ENCODE results near the gene ABCC12.
A peak's percentile ranks its signal among the peaks of the same experiment; 100 is the strongest.

Gene ABCC12

DNA sequence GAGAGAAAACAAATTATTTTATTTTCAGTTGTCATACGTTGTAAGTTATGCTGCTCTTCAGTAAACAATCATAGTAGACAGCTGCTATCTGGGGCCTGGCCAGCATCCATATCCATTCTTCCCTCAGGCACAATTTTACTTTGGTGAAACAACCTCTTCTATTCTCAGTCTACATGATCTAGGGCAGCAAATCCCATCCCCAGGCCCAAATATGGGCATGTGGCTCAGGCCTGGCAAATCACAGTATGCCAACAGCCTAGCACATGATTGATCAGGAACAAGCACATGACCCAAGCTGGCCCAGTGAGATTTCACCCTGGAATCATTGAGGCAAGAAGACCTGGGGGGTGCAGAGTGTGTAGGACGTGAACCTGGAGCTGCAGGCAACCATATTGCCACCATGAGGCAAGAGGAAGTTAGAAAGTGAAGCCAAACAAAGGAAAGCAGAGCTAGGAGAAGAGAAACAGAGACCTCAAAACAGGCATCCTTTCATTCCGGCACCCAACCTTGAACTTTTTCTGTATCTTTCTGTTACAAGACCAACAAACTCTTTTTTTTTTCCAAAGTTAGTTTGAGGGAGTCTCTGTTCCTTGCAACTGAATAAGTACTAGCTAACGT is 10.3 kb upstream of the ABCC12 start:
- DNase-seq (ENCODE audit: low spot score) = no peak

DNA sequence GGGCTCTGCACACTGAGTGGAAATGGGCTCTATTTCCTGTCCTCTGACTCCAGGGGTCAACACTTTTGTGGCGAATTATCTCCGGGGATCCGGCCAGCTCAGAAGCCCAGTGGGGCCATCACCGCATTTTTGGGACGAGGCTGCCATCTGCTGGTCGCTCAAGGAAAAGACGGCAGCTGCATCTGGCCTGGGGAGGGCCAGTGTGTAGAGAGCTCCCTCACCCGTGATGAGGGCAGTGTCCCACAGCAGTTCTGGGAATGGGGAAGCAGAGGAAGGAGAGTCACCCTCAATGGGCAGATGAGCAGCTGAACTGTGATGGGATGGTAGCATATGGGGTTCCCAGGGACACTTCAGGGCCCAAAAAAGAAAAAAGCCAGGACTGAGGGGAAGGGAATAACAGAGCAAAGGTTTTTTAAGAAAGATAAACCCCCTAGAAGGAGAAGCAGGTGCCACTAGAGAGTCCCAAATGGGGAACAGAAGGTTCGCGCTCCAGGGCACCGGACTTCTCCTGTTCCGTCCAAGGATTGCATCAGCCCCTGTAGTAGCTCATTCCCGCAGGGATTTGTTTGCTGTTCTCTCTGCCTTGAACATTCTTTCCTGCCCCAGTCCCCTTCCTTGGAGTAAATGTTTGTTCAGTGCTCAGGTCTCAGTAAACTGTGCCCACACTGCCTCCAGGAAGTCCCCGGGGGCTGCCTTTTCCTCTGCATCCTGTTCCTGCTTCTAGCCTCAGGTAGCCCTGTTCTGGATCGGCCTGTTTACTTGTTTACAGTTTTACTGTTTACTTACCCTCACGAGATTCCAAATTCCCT is 9.3 kb upstream of the ABCC12 start:
- DNase-seq (ENCODE audit: low spot score) = peak; percentile 67

DNA sequence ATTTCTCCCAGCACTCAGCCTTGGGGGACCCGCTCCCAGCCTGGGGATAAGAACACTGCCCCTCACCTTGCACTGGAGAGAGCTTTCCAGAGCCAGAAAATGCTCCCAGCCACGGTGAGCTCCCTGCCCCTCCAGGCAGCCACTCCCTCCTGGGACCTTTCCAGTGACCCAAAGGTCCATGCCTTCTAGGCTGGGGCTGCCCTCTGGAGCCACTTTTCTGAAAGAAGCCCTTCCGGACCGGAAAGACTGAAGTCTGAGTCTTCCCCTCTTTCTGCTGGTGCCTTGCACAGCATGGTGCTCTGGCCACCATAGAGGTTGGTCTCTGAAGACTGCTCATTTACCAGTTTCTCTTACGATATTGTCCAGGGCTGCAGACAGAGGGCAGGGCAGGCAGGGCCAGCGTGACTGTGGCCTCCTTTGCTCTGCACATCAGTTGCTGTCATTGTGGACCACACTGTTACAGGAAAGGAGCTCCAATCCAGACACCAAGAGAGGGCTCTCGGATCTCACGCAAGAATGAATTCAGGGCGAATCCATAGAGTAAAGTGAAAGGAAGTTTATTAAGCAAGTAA is 7.1 kb upstream of the ABCC12 start:
- no peak for DNase-seq (ENCODE audit: low spot score)

DNA sequence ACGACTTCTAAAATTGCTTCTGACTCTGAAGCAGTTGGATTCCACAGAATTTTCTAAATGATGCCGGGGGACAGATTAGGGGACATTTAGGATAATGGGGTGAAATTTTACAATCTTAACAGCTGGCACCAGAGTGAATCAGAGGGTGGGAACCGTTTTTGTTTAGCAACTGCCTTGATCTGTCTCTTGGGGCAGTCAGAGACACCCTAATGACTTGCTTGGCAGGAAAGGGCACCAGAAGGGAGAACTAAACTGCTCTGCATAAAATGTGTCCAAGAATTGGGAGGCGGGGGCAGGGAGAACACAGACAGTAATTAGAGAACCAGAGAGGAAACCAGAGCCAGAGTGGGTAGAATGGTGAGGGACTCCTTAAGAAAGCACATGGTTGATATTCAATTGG is 6.1 kb upstream of the ABCC12 start:
- DNase-seq (ENCODE audit: low spot score) = no peak

DNA sequence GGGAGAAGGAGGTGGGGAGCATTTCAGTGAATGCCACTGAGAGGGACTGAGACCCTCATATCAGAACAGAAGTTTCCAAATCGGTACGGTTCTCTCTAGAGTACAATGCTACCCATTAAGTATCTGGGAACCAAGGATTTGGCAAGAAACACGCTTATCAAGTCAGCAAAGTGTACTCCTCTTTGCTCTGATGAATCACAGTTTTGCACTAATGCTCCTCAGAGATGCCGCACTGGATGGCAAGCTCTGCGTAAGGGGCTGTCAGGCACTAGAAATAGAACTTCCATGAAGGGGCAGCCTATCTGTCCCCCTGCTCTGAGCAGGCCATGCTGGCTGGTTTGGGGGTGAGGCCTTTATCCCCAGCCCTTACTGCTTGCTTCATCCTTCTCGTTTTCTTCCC is 4.8 kb upstream of the ABCC12 start:
- no peak for DNase-seq (ENCODE audit: low spot score)

DNA sequence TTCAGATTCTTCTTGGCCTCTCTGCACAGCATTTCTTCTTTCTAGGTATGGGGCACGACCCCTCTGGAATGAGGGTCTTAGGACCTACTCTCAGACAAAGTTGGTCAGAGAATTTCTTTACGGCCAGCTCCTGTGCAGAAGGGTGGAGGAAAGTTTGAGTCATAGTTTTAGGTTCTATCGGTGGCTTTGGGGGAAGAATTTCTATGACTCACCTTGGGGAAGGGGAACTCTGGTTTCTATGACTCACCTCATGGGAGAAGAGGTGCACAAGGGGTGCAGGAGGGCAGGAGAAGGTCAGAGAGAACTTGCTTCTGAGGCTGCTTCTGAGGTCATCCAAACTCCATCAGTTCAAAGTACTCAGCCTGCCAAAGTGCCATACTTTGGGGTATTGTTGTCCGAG is 2.5 kb upstream of the ABCC12 start:
- DNase-seq (ENCODE audit: low spot score) = no peak

DNA sequence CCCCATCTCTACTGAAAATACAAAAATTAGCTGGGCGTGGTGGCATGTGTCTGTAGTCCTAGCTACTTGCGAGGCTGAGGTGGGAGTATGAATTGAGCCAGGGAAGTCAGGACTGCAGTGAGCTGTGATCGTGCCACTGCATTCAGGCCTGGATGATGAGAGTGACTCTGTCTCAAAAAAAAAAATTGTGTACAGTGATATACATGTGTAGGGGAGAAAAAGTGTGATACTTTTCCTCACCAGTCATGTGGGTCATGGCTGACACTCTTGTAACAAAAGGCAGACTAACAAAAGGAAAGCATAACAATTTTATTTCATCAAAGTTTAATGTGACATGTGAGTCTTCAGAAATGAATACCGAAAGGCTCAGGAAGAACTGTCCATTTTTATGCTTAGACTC is 2.0 kb upstream of the ABCC12 start:
- DNase-seq (ENCODE audit: low spot score) = no peak

DNA sequence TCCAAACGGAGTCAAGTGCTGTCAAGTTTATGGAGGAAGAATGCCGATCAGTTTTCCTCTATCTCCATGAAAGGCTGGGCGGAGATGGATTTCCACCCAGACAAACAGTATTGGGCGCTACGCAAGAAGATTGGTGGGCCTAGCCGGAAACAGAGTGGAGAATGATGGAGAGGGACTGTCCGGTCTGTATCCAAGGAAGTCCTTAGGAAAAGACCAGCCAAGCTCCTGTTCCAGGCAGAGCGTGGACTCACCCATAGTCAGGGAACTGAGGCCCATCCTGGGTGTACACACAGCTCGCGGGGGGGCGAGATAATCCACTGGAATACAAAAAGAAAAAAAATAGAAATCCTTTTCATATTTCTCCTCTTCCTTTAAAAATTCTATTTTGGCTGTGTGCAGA is 1.5 kb upstream of the ABCC12 start:
- no peak for DNase-seq (ENCODE audit: low spot score)

DNA sequence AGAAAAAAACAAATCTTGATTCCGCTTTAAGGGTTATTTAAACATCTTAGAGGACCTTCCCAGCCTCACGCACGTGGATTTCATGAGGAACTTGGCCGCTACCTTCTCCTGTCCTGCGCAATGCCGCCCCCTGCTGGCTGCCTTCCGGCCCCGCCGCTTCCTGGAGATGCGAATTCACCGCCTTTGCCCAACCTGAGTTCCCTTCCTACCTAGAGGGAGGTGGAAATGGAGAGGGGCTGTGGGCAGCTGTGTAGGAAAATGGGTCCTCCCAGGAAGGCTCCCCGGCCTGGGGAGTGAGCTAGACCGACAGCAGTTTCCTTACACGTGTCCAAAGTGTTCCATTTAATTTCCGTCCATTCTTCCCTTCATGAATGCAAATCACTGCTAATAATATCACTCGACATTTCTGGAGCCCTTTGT is 1.0 kb upstream of the ABCC12 start:
- peak; percentile 67 for DNase-seq (ENCODE audit: low spot score)

DNA sequence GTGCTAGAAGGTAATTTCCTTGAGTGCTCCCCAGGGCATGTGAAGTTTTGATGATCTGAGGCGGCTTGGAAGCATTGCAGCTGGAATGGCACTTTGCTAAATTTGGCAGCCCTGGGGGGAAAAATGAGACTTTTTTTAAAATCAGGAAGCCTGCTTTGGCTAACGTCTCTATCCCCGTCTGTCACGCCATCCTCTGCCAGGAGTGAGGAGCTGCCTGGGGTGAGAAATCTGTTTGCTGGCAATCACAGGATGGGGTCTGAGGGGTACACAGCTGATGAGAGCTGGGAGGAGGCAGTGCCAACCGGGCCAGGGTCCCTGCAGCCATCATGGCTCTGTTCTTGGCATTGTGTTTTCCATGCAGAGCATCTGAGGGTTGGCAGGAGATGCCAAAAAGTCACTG is 2.0 kb downstream of the ABCC12 start:
- no peak for DNase-seq (ENCODE audit: low spot score)

DNA sequence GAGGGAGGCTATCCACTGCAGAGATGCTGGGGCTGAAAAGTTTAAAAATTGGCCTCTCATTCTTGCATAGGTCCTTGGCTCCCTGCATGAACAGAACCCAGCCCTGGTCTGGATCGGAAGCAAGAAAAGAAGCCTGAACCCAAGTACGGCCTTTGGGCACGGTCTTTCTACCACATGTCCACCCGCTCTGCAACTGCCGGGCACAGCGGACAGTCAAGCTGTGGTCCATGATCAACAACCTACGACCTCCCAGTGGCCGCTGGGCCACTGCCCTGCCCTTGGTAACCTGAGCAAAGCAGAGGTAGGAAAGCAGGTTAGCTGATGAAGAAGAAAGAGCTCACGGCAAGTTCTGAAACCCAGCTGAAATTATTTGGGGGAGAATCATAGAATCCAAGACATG is 3.6 kb downstream of the ABCC12 start:
- DNase-seq (ENCODE audit: low spot score) = no peak

DNA sequence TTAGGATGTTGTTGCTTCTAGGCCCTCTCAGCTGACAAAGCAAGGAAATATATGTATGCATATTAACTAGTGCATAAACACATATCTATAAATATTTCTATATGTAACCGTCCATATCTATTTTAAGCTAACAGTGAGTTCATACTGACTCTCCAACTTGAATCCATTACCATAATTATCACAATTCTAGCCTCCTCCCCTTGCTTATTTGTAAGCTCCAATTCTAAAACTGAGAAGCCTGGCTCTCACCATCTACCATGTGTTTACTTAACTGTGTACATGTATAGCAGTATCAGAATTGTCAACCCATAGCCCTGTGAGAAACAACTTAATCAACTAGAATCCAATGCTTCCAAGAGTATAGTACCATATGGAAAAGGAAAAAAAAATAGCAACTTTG is 5.1 kb downstream of the ABCC12 start:
- no peak for DNase-seq (ENCODE audit: low spot score)

DNA sequence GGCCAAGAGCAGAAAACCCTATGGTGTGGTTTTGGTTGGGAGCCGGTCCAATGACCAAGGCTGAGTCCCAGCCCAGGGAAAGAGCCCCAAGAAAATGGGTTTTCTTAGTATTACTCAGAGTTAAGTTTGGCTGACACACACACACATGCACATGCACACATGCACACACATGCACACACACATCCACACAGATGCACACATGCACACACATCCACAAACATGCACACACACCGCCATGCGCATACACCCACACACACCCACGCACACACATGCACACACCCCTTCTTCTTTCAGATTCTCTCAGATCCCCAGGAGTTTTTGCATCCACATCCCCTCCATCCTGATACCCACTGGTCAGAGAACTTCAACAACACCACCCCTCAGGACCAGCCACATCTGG is 9.1 kb downstream of the ABCC12 start:
- DNase-seq (ENCODE audit: low spot score) = no peak

DNA sequence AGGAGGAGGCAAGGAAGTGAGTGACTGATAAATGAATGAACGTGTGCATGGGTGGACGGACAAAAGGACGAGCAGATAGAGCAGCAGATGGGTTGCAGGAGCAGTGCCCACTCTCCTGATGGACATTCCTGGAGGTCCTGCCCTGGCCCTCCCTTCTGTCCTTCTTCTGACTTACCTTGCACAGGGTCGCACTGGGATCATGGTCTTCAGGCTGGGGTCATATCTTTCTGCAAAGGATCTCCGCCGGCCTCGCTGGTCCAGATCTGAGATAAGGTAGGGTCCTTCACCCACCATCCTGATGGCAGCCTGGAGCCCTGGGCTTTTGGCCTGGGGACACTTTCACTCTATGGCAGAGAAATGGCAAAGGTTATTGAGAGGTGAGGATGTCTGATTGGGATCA is 9.7 kb downstream of the ABCC12 start:
- DNase-seq (ENCODE audit: low spot score) = no peak

DNA sequence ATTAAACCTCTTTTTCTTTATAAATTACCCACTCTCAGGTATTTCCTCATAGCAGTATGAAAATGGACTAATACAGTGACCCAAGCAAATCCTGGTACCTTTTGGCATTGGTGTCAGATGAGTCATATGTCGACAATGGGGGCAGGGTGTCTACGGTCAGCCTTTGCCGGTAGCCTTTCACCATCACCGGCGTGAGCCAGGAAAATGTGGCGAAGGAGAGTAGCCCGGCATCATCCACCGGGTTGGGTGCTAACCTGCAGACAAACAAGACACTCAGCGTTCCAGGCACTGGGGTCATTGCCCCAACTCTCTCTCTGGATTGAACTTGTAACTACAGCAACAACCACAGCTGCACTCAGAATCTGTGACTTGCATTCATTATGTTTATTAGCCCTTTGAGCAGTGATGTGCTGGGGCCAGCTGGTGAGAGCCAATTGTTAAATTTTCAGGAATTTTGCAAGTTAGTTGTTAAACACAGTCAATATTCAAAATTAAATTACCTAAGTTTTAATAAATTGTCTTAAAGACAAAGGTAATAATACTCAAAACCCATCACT is 11.9 kb downstream of the ABCC12 start:
- no peak for DNase-seq (ENCODE audit: low spot score)

DNA sequence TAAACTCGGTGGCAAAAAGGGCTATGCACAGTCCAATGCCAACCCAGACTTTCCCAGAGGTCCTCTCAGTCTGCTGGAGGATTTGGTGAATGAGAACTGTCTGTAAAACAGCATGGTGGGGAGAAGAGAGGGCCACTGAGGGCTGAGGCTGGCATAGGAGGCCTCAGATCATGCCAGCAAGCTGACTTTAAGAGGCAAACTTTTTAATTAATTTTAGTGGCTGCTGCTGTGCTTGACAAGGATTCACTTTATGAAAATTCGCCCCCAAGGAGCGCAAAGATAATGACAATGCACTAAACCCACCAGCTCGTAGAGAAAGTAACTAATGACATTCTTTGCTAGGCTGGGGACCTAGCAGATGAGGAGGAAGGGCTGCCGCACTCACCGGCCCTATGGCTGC is 15.0 kb downstream of the ABCC12 start:
- DNase-seq (ENCODE audit: low spot score) = no peak

DNA sequence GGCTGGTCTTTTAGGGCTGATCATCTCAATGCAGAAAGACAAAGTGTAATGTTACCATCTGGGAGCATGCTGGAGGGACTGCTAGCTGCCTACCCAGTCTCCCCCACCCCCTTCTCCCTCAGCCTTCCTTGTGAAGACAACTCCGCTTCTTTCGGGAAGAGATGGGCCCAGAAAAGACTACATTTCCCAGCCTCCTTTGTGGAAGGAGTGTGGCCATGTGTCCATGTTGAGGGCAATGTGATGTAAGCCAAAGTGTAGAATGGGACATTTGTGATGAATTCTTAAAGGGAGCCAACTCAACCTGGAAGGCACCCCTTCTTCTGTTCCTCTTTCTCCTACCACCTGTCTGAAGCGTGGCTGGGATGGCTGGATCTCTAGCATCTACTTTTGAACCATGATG is 16.3 kb downstream of the ABCC12 start:
- DNase-seq (ENCODE audit: low spot score) = no peak

DNA sequence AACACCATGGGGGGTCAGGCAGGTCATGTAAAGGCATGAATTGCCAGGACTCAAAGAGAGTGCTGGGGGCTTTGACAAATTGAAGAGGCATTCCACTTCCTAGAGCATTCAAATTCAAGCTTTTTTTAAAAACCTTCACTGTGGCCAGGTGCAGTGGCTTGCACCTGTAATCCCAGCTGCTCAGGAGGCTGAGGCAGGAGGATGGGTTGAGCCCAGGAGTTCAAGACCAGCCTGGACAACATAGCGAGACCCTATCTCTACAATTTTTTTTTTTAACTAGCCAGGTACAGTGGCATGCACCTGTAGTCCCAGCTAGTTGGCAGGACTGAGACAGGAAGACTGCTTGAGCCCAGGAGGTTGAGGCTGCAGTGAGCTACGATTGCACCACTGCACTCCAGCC is 17.2 kb downstream of the ABCC12 start:
- no peak for DNase-seq (ENCODE audit: low spot score)

DNA sequence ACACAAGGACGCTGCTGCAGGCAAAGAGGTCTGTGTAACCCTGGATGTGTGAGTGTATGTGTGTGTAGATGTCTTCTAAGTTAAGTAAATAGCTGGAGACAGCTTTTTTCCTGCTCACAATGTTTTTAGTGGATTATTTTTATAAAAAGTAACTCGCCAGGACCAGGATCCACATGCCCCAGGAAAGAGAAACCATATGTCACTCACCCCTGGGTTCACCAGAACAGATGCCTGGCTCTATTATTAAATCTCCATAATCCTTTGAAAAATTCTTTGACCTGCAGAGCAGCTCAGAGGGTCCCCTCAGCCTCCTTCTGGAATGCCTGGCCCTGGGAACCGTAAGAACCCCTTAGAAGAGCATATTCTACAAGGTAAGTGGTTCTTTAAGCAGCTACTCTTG is 18.0 kb downstream of the ABCC12 start:
- no peak for DNase-seq (ENCODE audit: low spot score)

DNA sequence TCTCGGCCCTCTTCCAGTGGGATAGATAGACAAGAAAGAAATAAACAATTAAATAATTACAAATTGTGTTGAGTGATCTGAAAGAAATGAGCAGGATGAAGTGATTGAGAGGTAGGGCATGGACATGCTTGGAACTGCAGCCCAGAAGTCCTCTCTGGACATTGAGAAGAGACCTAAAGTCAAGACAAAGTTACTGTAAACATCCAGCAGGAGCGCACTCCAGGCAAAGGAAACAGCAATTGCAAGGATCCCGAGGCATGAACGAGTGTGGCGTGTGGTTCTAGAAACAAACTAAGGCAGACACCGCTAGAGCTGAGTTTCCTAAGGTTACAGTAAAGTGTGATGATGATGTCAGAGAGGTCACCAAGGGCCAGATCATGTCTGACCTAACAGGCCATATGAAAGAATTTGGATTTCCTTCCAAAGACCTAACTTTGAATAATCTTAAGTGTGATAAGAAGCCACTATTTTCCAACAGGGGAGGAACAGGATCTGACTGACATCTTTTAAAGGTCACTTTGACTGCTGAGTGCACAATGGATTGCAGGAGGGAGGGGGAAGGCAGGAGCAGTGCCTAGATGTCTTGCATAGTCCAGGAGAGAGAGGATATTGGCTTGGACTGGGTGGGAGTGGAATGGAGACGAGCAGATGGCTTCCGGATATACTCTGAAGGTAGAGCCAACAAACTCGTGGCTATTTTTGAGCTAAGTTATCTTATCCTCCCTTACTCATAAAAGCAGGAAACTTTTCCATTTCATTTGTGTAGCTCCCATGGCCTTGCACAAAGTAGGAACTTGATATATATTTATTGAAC is 19.0 kb downstream of the ABCC12 start:
- no peak for DNase-seq (ENCODE audit: low spot score)

DNA sequence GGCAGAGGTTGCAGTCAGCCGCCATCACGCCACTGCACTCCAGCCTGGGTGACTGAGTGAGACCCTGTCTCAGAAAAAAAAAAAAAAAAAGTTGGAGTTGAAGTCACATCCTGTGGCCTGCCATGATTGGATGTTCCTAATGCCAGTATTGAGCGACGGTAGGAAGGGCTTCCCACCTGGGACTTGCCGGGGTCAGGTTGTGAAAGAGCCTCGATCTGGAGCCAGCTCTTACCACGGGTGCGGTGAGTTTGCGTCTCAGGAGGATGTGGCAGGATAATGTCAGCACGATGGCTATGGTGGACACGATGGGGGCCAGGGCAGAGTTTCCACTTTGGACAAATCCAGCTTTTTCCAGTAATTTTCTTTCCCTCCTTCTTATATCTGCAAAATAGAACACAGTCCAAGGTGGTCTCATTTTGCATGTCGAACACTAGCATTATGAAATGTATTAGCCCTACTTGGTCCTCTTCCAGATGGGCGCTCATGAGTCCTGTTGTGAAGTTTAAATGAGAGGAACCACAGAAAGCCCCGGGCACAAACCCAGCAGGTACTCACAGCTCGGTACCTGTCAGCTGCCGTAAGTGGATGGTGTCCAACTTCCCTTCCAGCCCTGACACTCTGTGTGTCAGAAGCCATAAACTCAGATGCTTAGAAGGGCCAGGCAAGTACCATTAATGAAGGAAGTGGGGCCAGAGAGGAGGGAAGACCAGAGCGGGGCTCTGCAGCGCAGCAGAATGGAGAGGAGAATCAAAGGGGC is 22.2 kb downstream of the ABCC12 start:
- no peak for DNase-seq (ENCODE audit: low spot score)

DNA sequence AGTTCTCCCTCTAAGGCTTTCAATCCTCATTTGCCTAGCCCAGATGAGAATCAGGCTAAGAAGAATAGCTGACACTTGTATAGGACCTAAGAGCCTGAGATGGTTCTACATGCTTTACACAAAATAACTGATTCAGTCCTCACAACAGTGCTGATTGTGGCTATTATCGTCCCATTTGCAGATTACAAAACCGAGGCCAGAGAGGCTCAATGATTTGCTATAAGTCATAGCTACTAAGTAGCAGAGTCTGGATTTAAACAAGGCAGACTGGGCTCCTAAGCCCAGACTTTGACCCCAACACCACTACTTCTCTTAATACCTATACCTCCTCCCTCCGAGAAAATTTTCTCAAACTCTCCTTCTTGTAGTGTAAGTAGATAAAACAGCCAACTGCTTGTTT is 23.1 kb downstream of the ABCC12 start:
- no peak for DNase-seq (ENCODE audit: low spot score)

Measured in germinal center (tissue), 1 donor.